HEK293 (cell line): ENCODE results near the gene CLN6.

ENCODE experiments used
- CTCF ChIA-PET: fragments of 350-600 bp; formaldehyde crosslinking; extraction: SDS; loops from one replicate; lab custom pipeline; 2021; ENCODE audit warnings: antibody characterized with exemption; lab: Yijun Ruan, JAX
- POLR2A ChIA-PET: fragments of 300-600 bp; formaldehyde crosslinking; extraction: SDS; loops from one replicate; lab custom pipeline; 2020; ENCODE audit warnings: antibody characterized with exemption, inconsistent platforms; lab: Yijun Ruan, JAX
- H3K27ac ChIP-seq: fragments of 200-500 bp; sonication (Bioruptor generic); 2 replicates; pipeline ENCODE4 v1.5.1; 2014; ENCODE audit warnings: low read depth, low read length, control low read depth, inconsistent platforms; ENCODE audit errors: extremely low read depth
- H3K36me3 ChIP-seq, 2 experiments: fragments of 200-500 bp in 1 of 2; sonication (Bioruptor generic) in 1 of 2; 1 replicate in 1 of 2; 2 replicates in 1 of 2; pipeline ENCODE4 v1.5.1; 2014 to 2017; ENCODE audit warnings: inconsistent platforms in 2 of 2, low read length in 2 of 2; ENCODE audit not compliant: control insufficient read depth in 2 of 2, insufficient read depth in 1 of 2
- H3K4me1 ChIP-seq: fragments of 200-500 bp; sonication (Bioruptor generic); 2 replicates; pipeline ENCODE4 v1.5.1; 2014; ENCODE audit warnings: mild to moderate bottlenecking, low read length, inconsistent platforms; ENCODE audit not compliant: control insufficient read depth, insufficient read depth
- H3K4me3 ChIP-seq: 2 replicates; pipeline ENCODE4 v1.5.1; 2011; ENCODE audit warnings: low read depth, mild to moderate bottlenecking, control low read depth, low read length, moderate library complexity
- H3K9me3 ChIP-seq: fragments of 200-500 bp; sonication (Bioruptor generic); 2 replicates; pipeline ENCODE4 v1.5.1; 2014; ENCODE audit warnings: low read depth, low read length, inconsistent platforms; ENCODE audit not compliant: control insufficient read depth, insufficient read depth
- BCL11A ChIP-seq: fragments of 450-650 bp; formaldehyde crosslinking; IDR thresholded peaks from 2 replicates; pipeline ENCODE4 v1.5.1; 2016; ENCODE audit warnings: low read depth, missing biosample characterization, missing genetic modification characterization
- HOXC10 ChIP-seq: sonication (generic); formaldehyde crosslinking; IDR thresholded peaks from 2 replicates; pipeline ENCODE4 v1.8.1; 2023; ENCODE audit warnings: mild to moderate bottlenecking, missing genetic modification reagents
- RBAK ChIP-seq: fragments of 450-650 bp; formaldehyde crosslinking; IDR thresholded peaks from 2 replicates; pipeline ENCODE4 v1.5.1; 2016; ENCODE audit warnings: missing biosample characterization, missing genetic modification characterization
- SCRT2 ChIP-seq: fragments of 450-650 bp; formaldehyde crosslinking; IDR thresholded peaks from 2 replicates; pipeline ENCODE4 v1.5.1; 2016; ENCODE audit warnings: missing biosample characterization, missing genetic modification characterization
- TSHZ1 ChIP-seq: fragments of 450-650 bp; formaldehyde crosslinking; IDR thresholded peaks from 2 replicates; pipeline ENCODE4 v1.5.1; 2016; ENCODE audit warnings: missing biosample characterization, missing genetic modification characterization, borderline replicate concordance
- ZBTB26 ChIP-seq: fragments of 450-650 bp; formaldehyde crosslinking; optimal IDR thresholded peaks from 2 replicates; pipeline ENCODE3; 2016; ENCODE audit warnings: missing biosample characterization, mild to moderate bottlenecking, missing genetic modification characterization
- ZBTB49 ChIP-seq: fragments of 450-650 bp; formaldehyde crosslinking; IDR thresholded peaks from 2 replicates; pipeline ENCODE4 v1.5.1; 2016; ENCODE audit warnings: missing biosample characterization, missing genetic modification characterization, low read depth
- ZBTB7A ChIP-seq: fragments of 450-650 bp; formaldehyde crosslinking; IDR thresholded peaks from 2 replicates; pipeline ENCODE4 v1.5.1; 2016; ENCODE audit warnings: low read depth, missing biosample characterization, missing genetic modification characterization
- ZNF214 ChIP-seq: fragments of 450-650 bp; formaldehyde crosslinking; IDR thresholded peaks from 2 replicates; pipeline ENCODE4 v1.5.1; 2017; ENCODE audit warnings: missing biosample characterization, mild to moderate bottlenecking, missing genetic modification characterization, borderline replicate concordance
- ZNF501 ChIP-seq: fragments of 450-650 bp; formaldehyde crosslinking; IDR thresholded peaks from 2 replicates; pipeline ENCODE4 v1.5.1; 2016; ENCODE audit warnings: missing biosample characterization, missing genetic modification characterization
- ZNF585B ChIP-seq: fragments of 450-650 bp; formaldehyde crosslinking; IDR thresholded peaks from 2 replicates; pipeline ENCODE4 v1.5.1; 2016; ENCODE audit warnings: missing biosample characterization, missing genetic modification characterization
- ZNF596 ChIP-seq: fragments of 450-650 bp; IDR thresholded peaks from 2 replicates; pipeline ENCODE4 v1.5.0; 2018; ENCODE audit warnings: missing biosample characterization, mild to moderate bottlenecking, missing genetic modification characterization, moderate library complexity
- ZNF623 ChIP-seq: fragments of 450-650 bp; formaldehyde crosslinking; IDR thresholded peaks from 2 replicates; pipeline ENCODE4 v1.5.1; 2016; ENCODE audit warnings: missing biosample characterization, missing genetic modification characterization
- ZNF76 ChIP-seq: fragments of 450-650 bp; formaldehyde crosslinking; IDR thresholded peaks from 2 replicates; pipeline ENCODE4; 2016; ENCODE audit warnings: low read depth, missing biosample characterization, missing genetic modification characterization, borderline replicate concordance
- ZNF785 ChIP-seq: fragments of 450-650 bp; formaldehyde crosslinking; IDR thresholded peaks from 2 replicates; pipeline ENCODE4 v1.5.1; 2016; ENCODE audit warnings: missing biosample characterization, missing genetic modification characterization
- ZNF791 ChIP-seq: fragments of 450-650 bp; formaldehyde crosslinking; IDR thresholded peaks from 2 replicates; pipeline ENCODE4 v1.5.1; 2016; ENCODE audit warnings: missing biosample characterization, missing genetic modification characterization
- ZNF792 ChIP-seq: fragments of 450-650 bp; formaldehyde crosslinking; IDR thresholded peaks from 2 replicates; pipeline ENCODE4 v1.5.1; 2016; ENCODE audit warnings: missing biosample characterization, missing genetic modification characterization
- TF ChIP-seq, protein P1 (sequence below): fragments of 450-650 bp; formaldehyde crosslinking; IDR thresholded peaks from 2 replicates; pipeline ENCODE4 v1.5.1; 2016; ENCODE audit warnings: missing biosample characterization, missing genetic modification characterization, low read depth
- TF ChIP-seq, protein P2 (sequence below): fragments of 450-650 bp; formaldehyde crosslinking; IDR thresholded peaks from 2 replicates; pipeline ENCODE4 v1.5.1; 2016; ENCODE audit warnings: missing biosample characterization, missing genetic modification characterization
- TF ChIP-seq, protein P3 (sequence below): fragments of 450-650 bp; formaldehyde crosslinking; IDR thresholded peaks from 2 replicates; pipeline ENCODE4 v1.5.1; 2016; ENCODE audit warnings: missing biosample characterization, missing genetic modification characterization

CLN6 gene

GRCh38 chr15:68232449-68232848 is 2.9 kb upstream of the CLN6 start:
- POLR2A ChIA-PET, result interaction anchor here (1.0 to 1.2 kb wide), 2 partner anchors 45 to 126 kb away, joined by 3 to 10 read pairs; partner anchors contain the start of gene FEM1B

More at GRCh38 chr15:68232449-68232848, 2.9 kb upstream of the CLN6 start:
- peaks cover 4% of the 10 kb centered on the region; the same call in 1 of the 2 replicates for H3K4me1 ChIP-seq
- no peaks in the 10 kb centered on the region for H3K9me3 ChIP-seq
- TF ChIP-seq BCL11A (tag by site-specific recombination) (no peak), ZNF585B (tag by site-specific recombination) (no peak), ZNF791 (tag by site-specific recombination) (no peak), ZNF623 (tag by site-specific recombination) (no peak), ZNF792 (tag by site-specific recombination) (no peak), ZBTB26 (tag by site-specific recombination) (no peak), HOXC10 (CRISPR knock-in tag) (no peak), RBAK (tag by site-specific recombination) (no peak), ZBTB49 (tag by site-specific recombination) (no peak), ZNF214 (tag by site-specific recombination) (no peak), SCRT2 (tag by site-specific recombination) (no peak), ZNF596 (tag by site-specific recombination) (no peak), ZNF785 (no peak), ZBTB7A (tag by site-specific recombination) (no peak), TSHZ1 (no peak), ZNF501 (tag by site-specific recombination) (no peak), ZNF76 (no peak)
- TF ChIP-seq, protein P1, sequence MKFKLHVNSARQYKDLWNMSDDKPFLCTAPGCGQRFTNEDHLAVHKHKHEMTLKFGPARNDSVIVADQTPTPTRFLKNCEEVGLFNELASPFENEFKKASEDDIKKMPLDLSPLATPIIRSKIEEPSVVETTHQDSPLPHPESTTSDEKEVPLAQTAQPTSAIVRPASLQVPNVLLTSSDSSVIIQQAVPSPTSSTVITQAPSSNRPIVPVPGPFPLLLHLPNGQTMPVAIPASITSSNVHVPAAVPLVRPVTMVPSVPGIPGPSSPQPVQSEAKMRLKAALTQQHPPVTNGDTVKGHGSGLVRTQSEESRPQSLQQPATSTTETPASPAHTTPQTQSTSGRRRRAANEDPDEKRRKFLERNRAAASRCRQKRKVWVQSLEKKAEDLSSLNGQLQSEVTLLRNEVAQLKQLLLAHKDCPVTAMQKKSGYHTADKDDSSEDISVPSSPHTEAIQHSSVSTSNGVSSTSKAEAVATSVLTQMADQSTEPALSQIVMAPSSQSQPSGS, result no peak
- TF ChIP-seq, protein P2, sequence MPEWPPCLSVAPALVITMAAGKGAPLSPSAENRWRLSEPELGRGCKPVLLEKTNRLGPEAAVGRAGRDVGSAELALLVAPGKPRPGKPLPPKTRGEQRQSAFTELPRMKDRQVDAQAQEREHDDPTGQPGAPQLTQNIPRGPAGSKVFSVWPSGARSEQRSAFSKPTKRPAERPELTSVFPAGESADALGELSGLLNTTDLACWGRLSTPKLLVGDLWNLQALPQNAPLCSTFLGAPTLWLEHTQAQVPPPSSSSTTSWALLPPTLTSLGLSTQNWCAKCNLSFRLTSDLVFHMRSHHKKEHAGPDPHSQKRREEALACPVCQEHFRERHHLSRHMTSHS (tag by site-specific recombination), result no peak
- TF ChIP-seq, protein P3, sequence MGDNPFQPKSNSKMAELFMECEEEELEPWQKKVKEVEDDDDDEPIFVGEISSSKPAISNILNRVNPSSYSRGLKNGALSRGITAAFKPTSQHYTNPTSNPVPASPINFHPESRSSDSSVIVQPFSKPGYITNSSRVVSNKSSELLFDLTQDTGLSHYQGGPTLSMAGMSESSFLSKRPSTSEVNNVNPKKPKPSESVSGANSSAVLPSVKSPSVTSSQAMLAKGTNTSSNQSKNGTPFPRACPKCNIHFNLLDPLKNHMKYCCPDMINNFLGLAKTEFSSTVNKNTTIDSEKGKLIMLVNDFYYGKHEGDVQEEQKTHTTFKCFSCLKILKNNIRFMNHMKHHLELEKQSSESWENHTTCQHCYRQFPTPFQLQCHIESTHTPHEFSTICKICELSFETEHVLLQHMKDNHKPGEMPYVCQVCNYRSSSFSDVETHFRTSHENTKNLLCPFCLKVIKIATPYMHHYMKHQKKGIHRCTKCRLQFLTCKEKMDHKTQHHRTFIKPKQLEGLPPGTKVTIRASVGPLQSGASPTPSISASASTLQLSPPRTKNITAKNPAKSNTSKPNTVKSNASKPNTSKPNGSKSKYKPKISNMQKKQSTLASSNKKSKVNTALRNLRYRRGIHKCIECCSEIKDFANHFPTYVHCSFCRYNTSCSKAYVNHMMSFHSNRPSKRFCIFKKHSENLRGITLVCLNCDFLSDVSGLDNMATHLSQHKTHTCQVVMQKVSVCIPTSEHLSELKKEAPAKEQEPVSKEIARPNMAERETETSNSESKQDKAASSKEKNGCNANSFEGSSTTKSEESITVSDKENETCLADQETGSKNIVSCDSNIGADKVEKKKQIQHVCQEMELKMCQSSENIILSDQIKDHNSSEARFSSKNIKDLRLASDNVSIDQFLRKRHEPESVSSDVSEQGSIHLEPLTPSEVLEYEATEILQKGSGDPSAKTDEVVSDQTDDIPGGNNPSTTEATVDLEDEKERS, result no peak
- H3K4me3 ChIP-seq, result no peak overlapping the region
- no peak overlapping the region for H3K27ac ChIP-seq
- CTCF ChIA-PET, result interaction anchor here (0.6 to 1.3 kb wide), 2 partner anchors 20 to 320 kb away, joined by 3 to 4 read pairs; no protein-coding TSS in a partner anchor
- no peaks in the 10 kb centered on the region for H3K36me3 ChIP-seq
